SK-N-SH treated with all-trans-retinoic acid at 6 μM for 48 hours (cell line): ENCODE results near the gene DGKI.

Source experiments
- GLIS3 ChIP-seq: fragments of 250-450 bp; sonication (Bioruptor Pico); IDR thresholded peaks from 2 replicates; pipeline ENCODE4 v1.5.0; 2020; ENCODE audit warnings: mild to moderate bottlenecking, moderate library complexity
- ISL1 ChIP-seq: fragments of 250-450 bp; sonication (Bioruptor Pico); IDR thresholded peaks from 2 replicates; pipeline ENCODE4 v2.1.2; 2022; ENCODE audit warnings: mild to moderate bottlenecking, moderate library complexity
- OSR1 ChIP-seq: fragments of 250-450 bp; sonication (Bioruptor Pico); IDR thresholded peaks from 2 replicates; pipeline ENCODE4 v1.8.0; 2022; ENCODE audit warnings: moderate library complexity, mild to moderate bottlenecking, inconsistent platforms
- TCF4 ChIP-seq: fragments of 250-450 bp; sonication (Bioruptor Pico); IDR thresholded peaks from 2 replicates; pipeline ENCODE4 v1.8.0; 2021; ENCODE audit warnings: mild to moderate bottlenecking, moderate library complexity, borderline replicate concordance
- TOX ChIP-seq: fragments of 250-450 bp; sonication (Bioruptor Pico); IDR thresholded peaks from 2 replicates; pipeline ENCODE4 v1.8.0; 2021; ENCODE audit warnings: mild to moderate bottlenecking, moderate library complexity, borderline replicate concordance
- ZC3H10 ChIP-seq: fragments of 250-450 bp; sonication (Bioruptor Pico); IDR thresholded peaks from 2 replicates; pipeline ENCODE4 v1.5.1; 2021; ENCODE audit warnings: mild to moderate bottlenecking, moderate library complexity
- ZNF565 ChIP-seq: fragments of 450-650 bp; formaldehyde crosslinking; conservative IDR thresholded peaks from 2 replicates; pipeline ENCODE4 v1.5.0; 2020; ENCODE audit warnings: low read depth, mild to moderate bottlenecking, moderate library complexity
- TF ChIP-seq, protein P1 (sequence below): fragments of 250-450 bp; sonication (Bioruptor Pico); IDR thresholded peaks from 2 replicates; pipeline ENCODE4 v1.8.0; 2020; ENCODE audit warnings: mild to moderate bottlenecking, moderate library complexity, borderline replicate concordance
- TF ChIP-seq, protein P2 (sequence below): fragments of 250-450 bp; sonication (Bioruptor Pico); IDR thresholded peaks from 2 replicates; pipeline ENCODE4 v1.5.1; 2020; ENCODE audit warnings: low read depth, mild to moderate bottlenecking, moderate library complexity

- TF ChIP-seq, protein P1, sequence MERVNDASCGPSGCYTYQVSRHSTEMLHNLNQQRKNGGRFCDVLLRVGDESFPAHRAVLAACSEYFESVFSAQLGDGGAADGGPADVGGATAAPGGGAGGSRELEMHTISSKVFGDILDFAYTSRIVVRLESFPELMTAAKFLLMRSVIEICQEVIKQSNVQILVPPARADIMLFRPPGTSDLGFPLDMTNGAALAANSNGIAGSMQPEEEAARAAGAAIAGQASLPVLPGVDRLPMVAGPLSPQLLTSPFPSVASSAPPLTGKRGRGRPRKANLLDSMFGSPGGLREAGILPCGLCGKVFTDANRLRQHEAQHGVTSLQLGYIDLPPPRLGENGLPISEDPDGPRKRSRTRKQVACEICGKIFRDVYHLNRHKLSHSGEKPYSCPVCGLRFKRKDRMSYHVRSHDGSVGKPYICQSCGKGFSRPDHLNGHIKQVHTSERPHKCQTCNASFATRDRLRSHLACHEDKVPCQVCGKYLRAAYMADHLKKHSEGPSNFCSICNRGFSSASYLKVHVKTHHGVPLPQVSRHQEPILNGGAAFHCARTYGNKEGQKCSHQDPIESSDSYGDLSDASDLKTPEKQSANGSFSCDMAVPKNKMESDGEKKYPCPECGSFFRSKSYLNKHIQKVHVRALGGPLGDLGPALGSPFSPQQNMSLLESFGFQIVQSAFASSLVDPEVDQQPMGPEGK (CRISPR knock-in tag), result no peak
- TF ChIP-seq ISL1 (CRISPR knock-in tag) (no peak), ZNF565 (CRISPR knock-in tag) (no peak), ZC3H10 (CRISPR knock-in tag) (no peak), GLIS3 (CRISPR knock-in tag) (no peak), TCF4 (no peak), TOX (CRISPR knock-in tag) (no peak), OSR1 (no peak)
- TF ChIP-seq, protein P2, sequence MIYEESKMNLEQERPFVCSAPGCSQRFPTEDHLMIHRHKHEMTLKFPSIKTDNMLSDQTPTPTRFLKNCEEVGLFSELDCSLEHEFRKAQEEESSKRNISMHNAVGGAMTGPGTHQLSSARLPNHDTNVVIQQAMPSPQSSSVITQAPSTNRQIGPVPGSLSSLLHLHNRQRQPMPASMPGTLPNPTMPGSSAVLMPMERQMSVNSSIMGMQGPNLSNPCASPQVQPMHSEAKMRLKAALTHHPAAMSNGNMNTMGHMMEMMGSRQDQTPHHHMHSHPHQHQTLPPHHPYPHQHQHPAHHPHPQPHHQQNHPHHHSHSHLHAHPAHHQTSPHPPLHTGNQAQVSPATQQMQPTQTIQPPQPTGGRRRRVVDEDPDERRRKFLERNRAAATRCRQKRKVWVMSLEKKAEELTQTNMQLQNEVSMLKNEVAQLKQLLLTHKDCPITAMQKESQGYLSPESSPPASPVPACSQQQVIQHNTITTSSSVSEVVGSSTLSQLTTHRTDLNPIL, result no peak
Measured at GRCh38 chr7:137684776-137685175, 162.0 kb downstream of the DGKI start.
